GM12874 (cell line): ENCODE results near the gene ADAMTS13.

ENCODE experiments used
- CTCF ChIP-seq: IDR thresholded peaks from 2 replicates; pipeline ENCODE4 v1.5.1; 2011; ENCODE audit warnings: low read depth, mild to moderate bottlenecking, control low read depth, low read length, moderate library complexity; ENCODE audit not compliant: insufficient read depth

The ADAMTS13 gene

DNA sequence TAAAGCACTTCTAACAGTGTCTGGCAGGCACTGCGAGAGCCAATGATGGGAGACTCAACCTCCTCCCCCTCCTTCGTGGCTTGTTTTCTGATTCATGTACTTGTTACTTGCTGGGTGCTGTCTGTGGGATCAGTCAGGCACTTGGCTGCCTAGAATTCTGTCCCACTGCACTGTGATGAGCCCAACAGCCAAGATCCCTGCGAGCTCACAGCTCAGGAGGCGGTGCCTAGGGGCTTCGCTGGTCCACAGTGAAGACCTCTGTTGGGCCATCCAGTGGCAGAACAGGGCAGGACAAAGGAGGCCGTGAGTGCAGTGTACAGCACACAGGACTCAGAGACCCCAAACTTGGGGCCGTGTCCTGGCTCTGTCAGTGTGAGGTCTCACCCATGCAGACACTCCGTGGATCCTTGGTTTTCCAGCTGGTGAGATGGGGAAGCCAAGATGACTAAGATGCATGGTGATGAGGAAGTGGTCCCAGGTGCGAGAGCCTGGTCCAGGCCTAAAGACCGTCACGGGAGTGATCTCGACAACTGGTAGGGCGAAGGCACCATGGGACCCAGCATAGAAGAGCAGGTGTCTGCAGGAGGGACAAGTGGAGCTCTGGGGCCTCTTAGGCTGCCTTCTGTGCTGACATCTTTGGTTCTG is 83.1 kb downstream of the ADAMTS13 start:
- no peak for TF ChIP-seq CTCF

DNA sequence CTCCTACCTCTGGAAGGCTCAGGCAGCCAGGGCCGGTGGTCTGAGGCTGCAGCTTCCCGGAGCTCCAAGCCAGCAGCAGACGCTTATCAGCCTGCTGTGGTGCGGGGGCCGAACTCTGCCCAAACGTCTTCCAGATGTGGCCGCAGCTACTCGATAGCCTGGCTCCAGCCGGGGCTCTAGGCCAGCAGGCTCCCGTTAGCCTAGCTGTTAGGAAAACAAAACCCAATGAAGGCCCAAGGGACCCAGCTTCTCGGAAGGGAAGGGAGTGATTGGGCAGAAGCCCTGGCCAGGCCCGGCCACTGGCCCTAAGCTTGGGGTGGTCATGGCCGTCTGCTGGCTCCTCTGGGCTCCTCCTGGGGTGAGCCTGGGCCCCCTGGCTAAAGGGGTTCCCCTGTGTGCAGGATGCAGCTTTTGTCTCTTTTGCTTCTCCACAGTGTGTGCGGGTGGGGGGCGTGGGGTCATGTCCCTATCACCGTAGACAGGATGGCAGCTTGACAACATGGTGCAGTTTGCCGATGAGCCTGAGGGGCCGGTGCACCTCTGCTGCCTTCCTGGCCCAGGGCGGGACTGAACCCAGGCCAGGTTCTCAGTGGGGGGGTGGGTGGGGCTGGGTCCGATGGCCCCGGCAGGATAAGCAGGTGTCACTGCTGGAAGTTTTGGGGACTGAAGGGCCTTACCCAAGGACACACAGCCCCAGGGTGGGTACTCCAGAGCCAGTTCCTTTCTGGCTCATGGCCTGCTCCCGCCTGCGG is 83.9 kb downstream of the ADAMTS13 start:
- TF ChIP-seq CTCF, result no peak

DNA sequence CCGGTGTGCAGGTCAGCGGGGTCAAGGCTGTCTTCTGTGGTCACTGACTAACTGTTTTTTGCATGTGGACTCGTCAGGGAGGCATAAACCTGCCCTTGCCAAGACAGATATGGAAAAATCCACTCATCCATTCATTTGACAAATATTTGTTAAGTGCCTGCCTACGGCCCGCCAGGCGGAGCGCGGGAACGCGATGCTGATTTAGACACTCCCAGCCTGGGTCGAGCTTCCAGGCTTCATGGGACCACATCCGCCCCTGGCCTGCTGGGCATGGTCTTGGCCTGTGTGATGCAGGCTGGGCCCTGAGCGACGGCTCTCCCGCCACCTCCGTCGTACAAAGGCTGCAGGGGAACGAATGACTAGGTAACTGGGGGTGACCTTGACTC is 84.5 kb downstream of the ADAMTS13 start:
- no peak for TF ChIP-seq CTCF

DNA sequence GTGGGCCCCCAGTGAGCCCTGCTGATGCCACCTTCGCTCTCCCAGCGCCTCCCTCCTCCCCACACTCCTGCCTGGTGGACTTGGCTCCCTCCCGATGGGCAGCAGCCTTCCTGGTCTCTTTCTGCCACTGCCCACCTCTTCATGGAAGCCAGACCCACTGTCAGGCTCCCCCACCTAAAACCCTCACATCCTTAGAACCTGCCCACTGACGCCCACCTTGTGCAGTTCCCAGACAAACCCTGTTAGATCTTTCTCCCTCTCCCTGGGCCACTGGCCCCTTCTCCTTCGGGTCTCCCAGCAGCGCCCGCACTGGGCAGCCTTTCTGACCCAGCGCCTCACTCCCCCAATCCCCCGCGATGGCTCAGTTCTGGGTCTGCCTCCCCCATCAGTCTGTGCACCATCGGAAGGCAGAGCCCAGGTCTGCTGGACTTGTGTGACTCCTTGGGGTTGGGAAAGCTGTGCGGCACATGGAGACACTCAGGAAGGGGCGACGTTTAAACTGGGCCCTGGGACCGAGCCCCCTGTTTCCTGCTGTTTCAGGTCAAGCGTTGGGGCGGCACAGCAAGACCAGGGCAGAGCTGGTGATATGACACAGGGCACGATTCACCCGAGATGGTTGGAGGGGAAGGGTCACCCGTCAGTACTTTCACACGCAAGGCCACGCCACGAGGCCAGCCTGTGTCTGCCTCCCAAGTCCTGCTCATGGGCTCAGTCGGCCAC is 85.2 kb downstream of the ADAMTS13 start:
- no peak for TF ChIP-seq CTCF

- no peak for TF ChIP-seq CTCF
Observed at GRCh38 chr9:133508046-133508445, 85.9 kb downstream of the ADAMTS13 start.
